Left cardiac atrium (tissue), 4 donors: ENCODE results near the gene UNC93B1. TPM values are rescaled to one million over a fixed set of nuclear protein-coding genes. Genes with fewer than 3 reads are reported as not detected.

ENCODE experiments used
- ATAC-seq, 2 donors: fragments of 200-7000 bp; cut with Tn5 transposase; one replicate each; pipeline ENCODE4 v1.9.1; 2020; ENCODE audit warnings: mild to moderate bottlenecking in 2 of 2, moderate library complexity in 2 of 2
- DNase-seq: peaks from one replicate; pipeline ENCODE4 v3.0.0-alpha.2; 2020
- intact Hi-C, 2 donors: fragments of 100-400 bp; cut with DNase I; formaldehyde crosslinking; loops; one replicate each; pipeline versions ENCODE4 v1.14.1 to v1.15.1; 2022 to 2023
- total RNA-seq, 2 donors: library from RNA; stranded (reverse); fragmentation: NEBNext Ultra II Directional; extraction: Animal tissue kit (Norgen Biotek cat#: 25700); gene quantifications; one replicate each; pipeline ENCODE4 v1.2.1, GENCODE V29; 2021
- donor health status: DM: no; HTN: yes; CAD: no.
- donor health status: DM: no; HTN: yes; CAD: no; lungs with severe emphysema.
- donor health status: DM: yes; HTN: yes; CAD: no.
- donor health status: Dilated cardiomyopathy.

The UNC93B1 gene
- total RNA-seq, 2 donors from 2014 or later: 12.5 to 15.1 TPM

DNA sequence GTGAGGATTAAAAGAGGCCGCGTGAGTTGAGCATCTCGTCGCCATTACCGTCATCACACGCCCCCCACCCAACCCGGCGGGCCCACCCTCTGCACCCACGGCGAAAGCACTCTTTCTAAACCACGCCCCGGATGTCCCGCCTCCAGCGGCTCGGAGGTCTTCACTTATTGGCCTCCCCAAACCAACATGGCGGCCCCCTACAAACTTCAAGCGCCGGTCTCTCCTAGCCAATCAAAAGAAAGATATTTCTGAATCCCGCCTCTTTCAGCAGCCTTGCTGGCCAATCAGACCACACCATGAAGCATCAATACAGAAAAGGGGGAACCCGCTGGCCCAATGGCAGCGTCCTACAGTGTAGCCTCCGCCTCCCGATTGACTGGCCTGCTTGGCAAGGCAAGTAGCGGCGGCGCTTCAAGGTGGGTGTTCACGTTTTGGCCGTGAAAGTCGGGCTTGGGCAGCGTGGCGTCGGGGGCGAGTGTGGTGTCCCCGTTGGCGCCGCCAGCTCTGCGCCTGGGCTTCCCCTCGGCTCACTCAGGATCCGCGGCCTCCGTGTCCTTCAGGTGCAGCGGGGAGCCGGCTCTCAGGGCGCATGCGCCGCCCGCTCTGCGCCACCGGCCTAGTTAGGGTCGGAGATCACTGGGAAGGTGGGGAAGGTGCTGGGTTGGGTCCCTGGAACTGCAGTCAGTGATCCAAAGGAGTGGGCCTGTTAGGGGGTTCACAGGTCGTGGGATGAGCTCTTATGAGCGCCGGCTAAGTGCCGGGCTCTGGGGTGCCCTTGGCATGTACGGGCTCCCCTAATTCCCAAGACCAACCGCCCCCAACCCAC is 26.6 kb upstream of the UNC93B1 start, which contains the start of gene NDUFS8:
NDUFS8 (plus strand) TSS at position 364 of the 826 bp plus-strand sequence. CDS start 1,471 bp downstream, outside the sequence.
- ATAC-seq: peak; percentile 94
- intact Hi-C loops: loop anchor here in 1 of 2 donors (10.0 kb wide), 2 partner anchors 94 to 174 kb away; partner anchors contain the start of gene CHKA
- peak; percentile 98 for DNase-seq

DNA sequence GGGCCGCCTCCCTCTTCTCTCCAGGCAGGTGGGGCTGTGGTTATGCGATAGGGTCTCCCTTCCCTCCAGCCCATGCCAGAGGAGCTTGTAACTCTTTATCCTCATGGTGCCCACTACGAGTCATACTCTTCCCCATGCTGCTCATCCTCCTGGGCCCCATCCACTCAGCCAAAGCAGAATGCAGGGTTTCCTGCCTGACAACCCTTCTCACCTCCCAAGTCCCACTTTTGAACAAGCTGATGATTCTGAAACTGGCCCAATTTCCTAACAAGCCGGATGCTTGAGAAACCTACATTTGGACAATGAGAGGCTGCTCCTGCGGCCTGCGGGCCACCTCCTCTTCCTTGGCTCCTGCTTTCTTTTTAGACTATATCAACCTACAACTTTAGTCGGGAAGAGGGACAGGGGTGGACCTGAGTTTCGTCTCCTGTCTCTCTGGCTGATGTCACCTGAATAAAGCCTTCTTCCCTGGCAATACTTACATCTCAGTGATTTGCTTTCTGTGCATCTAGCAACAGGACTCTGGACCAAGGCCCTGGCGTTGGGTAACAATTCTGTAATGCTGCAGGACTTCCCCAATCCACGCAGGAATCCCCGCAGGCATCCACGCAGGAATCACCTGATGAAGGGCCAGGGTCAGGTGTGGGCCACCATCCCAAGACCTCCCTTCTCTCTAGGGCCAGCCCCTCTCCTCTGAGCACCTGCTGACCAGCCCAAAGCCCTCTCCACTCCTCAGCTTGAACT is 25.1 kb upstream of the UNC93B1 start:
- ATAC-seq (no peak), DNase-seq (no peak)
- intact Hi-C loops: no loop called here

DNA sequence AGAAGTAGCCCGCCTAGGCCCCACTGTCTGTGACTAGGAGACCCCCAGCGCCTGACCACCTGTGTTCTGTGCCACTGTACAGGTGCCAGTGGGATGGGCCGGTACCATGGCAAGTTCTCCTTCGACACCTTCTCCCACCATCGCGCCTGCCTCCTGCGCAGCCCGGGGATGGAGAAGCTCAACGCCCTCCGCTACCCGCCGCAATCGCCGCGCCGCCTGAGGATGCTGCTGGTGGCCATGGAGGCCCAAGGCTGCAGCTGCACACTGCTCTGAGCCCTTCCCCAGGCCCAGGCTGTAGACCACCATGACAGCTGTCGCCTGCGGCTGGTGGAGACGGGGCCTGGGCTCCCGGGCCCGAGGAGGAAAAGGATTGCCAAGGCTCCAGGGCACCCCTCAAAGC is 23.8 kb upstream of the UNC93B1 start:
- intact Hi-C loops: no loop called here
- ATAC-seq: no peak

GRCh38 chr11:68026391-68027105 is 22.7 kb upstream of the UNC93B1 start:
- ATAC-seq (no peak), DNase-seq (no peak)
- intact Hi-C loops: no loop called here

More for the DNA sequence above, 23.8 kb upstream of the UNC93B1 start:
- DNase-seq: no peak

- ATAC-seq (no peak), DNase-seq (no peak)
- intact Hi-C loops: no loop called here
Measured at GRCh38 chr11:68025047-68025446, 21.1 kb upstream of the UNC93B1 start.

GRCh38 chr11:68024508-68024907 is 20.6 kb upstream of the UNC93B1 start:
- intact Hi-C loops: no loop called here
- no peak for ATAC-seq
- DNase-seq: no peak

DNA sequence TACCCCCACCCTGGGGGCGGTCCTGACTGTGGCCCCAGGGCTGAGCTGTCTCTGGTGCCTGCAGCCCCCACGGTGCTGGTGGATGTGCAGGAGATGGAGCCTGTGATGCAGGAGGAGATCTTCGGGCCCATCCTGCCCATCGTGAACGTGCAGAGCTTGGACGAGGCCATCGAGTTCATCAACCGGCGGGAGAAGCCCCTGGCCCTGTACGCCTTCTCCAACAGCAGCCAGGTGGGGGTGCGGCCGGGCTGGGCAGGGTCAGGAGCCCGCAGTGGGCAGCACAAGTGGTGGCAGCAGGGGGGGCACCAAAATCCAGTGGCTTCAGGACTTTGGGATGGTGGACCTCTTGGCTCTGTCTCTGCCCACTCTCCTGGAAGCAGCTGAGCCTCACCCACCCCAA is 18.6 kb upstream of the UNC93B1 start:
- no peak for DNase-seq
- no peak for ATAC-seq
- intact Hi-C loops: no loop called here

DNA sequence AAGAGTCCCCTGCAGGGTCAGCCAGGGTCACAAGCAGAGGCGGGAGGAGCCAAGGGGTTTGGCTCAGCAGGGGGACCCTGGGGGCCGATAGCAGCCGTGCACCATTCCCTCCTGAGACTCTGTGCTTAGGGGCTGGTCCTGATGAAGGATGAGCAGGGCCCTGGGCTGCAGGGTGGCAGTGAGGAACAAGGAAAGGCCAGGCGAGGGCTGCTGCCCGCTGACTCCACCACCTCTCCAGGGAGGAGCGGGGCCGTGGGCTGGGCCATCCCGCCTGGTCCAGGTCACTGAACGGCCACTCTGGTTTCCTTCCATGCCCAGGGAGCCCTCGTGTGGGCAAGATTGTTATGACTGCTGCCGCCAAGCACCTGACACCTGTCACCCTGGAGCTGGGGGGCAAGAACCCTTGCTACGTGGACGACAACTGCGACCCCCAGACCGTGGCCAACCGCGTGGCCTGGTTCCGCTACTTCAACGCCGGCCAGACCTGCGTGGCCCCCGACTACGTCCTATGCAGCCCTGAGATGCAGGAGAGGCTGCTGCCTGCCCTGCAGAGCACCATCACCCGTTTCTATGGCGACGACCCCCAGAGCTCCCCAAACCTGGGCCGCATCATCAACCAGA is 17.4 kb upstream of the UNC93B1 start:
- intact Hi-C loops: no loop called here
- peak in 1 of 2 donors; percentile 17 for ATAC-seq
- DNase-seq: no peak

DNA sequence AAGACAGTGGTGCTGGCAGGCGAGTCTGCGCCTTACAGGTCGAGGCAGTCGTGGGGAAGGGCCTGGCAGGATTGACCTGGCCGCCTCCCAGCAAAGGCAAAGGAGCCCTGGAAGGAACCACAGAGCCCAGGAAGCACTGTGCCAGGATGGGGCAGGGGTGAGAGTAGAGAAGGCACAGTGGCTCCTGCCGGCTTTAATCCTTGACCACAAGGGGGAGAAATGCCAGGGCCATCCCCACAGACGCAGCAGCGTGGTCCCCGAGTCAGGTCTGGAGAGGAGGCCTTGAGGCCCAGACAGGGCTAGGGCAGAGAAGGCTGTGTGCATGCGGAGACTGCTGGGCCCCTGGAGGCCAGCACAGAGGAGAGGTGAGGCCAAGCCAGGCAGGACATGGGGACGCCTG is 16.7 kb upstream of the UNC93B1 start:
- no peak for DNase-seq
- intact Hi-C loops: no loop called here
- ATAC-seq: peak; percentile 9 to 36

DNA sequence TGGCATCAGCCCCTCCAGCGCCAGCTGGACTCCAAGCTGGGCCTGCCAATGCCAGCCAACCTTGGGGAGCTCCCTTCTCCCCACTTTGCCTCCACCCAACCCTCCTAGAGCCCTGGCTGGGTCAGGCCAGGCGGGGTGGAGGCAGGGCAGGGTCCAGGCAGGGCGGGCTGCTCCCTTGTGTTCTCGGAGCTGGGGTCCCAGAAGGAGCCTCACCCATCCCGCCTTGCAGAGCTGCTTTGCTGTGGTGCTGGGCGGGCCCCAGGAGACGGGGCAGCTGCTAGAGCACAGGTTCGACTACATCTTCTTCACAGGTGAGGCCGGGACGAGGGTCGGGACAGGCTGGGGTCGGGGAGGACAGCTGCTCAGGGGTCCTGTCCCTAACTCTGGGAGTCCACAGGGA is 15.6 kb upstream of the UNC93B1 start:
- no peak for DNase-seq

DNA sequence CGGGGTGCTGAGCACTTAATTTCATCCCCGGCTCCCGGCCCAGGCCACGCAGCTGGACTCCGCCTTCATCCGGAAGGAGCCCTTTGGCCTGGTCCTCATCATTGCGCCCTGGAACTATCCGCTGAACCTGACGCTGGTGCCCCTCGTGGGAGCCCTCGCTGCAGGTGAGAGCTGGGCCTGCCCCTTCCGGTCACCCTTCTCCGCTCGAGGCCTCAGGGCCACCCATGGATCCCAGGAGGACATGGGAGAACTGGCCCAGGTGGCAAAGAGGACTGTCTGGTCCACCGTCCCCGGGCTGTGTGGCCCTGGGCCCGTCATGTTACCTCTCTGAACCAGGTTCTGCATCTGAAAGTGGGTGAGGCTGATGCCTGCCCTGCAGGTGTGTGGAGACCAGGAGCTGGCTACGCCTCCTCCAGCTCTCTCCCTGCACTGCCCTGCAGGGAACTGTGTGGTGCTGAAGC is 14.9 kb upstream of the UNC93B1 start:
- intact Hi-C loops: no loop called here
- no peak for ATAC-seq
- no peak for DNase-seq

More for the DNA sequence above, 15.6 kb upstream of the UNC93B1 start:
- ATAC-seq: no peak
- intact Hi-C loops: no loop called here

DNA sequence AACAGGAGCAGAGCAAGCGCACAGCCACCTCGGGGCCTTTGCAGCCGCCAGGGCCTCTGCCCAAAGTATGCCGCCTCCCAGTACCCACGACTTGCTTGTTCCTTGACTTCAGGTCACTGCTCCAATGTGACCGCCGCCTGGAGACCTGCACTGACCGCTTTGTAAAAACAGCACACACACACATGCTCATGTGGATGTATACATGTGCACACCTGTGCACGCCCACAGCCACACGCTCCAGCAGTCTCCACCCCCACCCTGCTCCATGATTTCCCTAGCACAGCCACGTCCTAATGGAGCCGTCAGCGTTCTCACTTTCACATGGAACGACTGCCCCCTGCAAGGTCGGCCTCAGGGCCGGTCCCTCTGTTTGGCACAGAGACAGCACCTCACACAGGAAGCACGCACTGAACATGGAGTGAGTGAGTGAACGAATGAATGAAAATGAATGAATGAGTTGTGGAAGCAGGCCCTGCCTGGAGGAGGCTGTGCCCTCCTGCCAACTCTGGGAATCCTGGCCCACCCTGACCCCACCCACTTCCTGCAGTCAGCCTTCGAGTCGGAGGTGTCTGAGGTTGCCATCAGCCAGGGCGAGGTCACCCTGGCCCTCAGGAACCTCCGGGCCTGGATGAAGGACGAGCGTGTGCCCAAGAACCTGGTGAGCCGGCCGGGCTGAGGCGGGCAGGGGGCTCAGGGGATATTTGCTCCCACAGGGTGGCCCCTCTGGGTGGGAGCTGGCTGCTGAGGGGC is 14.3 kb upstream of the UNC93B1 start:
- no peak for ATAC-seq
- DNase-seq: no peak
- intact Hi-C loops: no loop called here

DNA sequence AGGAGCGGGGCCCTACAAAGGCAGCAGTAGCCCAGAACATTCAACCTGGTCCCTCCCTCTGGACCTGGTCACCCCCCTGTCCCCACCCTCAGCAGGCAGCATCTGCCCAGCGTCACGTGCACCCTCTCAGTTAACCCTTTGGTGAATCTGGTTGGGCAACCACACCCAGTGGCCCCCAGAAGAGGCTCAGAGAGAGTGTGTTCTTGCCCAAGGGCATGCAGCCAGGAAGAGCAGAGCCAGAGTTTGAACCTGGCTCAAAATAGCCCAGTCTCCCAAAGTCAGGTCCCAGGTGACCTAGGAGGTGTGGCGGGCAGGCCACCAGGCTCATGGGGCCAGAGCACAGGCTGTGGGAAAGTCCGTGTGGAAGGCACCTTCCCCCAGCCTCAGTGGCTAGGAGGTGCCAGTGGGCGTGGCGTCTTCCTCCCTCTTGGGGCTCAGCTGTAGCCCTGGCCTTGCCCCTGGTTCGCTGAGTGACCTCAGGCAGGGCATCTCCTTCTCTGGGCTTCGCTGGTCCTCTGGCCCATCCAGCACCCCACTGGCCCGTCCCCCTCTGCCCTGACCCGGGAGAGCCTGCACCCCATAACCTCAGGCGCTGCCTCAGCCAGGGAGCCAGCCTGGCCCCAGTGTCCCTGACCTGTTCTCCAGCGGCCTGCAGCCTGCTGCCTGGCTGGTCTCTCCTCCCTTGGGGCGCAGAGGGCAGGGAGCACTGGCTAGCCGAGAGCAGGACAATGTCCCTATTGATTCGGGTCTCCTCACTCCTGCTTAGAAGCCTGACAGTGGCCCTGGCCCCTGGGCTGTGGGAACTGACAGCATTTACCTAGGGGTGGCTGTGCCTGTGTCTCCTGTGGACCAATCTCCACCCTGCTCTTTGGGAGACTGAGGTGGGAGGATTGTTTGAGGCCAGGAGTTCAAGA is 13.3 kb upstream of the UNC93B1 start:
- intact Hi-C loops: no loop called here
- ATAC-seq: no peak

DNA sequence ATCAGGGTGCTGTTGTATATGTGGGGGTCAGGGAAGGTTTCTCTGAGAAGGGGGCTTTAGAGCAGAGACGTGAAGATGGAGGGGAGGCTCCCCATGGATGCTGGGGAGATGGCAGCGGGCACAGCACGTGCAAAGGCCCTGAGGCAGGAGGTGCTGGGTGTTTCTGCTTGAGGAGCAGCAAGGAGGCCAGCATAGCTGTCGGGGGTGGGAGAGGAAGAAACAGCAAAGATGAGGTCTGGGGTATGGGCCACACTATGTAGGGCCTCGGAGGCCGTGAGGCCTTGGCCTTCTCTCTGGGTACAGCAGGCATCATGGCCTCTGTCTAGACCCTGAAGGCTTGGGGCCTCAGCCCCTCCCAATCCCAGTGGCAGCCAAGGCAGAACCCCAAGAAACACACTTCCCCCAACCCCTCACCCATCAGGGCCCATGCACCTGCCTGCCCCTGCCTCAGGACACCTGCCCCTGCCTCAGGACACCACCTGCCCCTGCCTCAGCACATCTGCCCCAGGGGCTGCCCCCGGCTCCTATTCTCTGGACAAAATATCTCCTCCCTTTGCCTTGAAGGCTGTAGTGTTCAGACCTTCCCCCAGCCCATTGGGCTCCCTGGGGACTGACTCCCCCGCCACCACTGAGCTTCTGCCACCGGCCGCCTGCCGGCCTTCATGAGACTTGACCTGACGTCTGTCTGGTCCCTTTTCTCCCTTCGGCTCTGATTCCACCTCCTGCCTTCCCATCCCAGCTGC is 12.4 kb upstream of the UNC93B1 start:
- DNase-seq: no peak
- intact Hi-C loops: no loop called here
- ATAC-seq: no peak

More for the DNA sequence above, 13.3 kb upstream of the UNC93B1 start:
- DNase-seq: no peak

GRCh38 chr11:68015467-68015866 is 11.6 kb upstream of the UNC93B1 start:
- ATAC-seq (no peak), DNase-seq (no peak)
- intact Hi-C loops: no loop called here

DNA sequence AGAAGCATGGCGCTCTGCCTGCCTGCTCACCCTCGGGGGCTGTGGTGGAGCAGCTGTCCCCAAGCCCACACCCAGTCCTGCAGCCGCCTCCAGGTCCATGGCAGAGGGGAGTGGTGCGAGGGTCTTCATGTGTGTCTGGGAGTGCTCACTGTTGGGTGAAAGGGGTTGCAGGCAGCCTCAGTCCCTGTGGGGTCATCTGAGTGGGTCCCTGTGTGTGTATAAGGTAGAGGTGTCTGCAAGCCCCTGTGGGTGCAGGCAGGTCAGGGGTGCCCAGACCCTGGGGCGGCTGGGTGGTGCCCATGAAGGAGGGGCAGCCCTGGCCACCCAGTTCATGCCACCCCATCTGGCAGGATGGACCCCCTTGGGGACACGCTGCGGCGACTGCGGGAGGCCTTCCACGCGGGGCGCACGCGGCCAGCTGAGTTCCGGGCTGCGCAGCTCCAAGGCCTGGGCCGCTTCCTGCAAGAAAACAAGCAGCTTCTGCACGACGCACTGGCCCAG is 11.1 kb upstream of the UNC93B1 start:
- intact Hi-C loops: no loop called here
- no peak for ATAC-seq
- no peak for DNase-seq
